Fibroblast of pulmonary artery (primary cell): ENCODE data around the gene CTNNA3.

Experiments used
- DNase-seq: peaks from one replicate; pipeline ENCODE4 v3.0.0-alpha.2; 2010; ENCODE audit warnings: low read depth
- H3K4me3 ChIP-seq: replicated peaks from 2 replicates; pipeline ENCODE4 v1.5.1; 2011; ENCODE audit warnings: low read depth, mild to moderate bottlenecking, control low read depth, low read length, moderate library complexity
- CTCF ChIP-seq: IDR thresholded peaks from 2 replicates; pipeline ENCODE4 v1.5.1; 2011; ENCODE audit warnings: mild to moderate bottlenecking, control low read depth, low read length, inconsistent platforms; ENCODE audit errors: missing control alignments

CTNNA3 gene

DNA sequence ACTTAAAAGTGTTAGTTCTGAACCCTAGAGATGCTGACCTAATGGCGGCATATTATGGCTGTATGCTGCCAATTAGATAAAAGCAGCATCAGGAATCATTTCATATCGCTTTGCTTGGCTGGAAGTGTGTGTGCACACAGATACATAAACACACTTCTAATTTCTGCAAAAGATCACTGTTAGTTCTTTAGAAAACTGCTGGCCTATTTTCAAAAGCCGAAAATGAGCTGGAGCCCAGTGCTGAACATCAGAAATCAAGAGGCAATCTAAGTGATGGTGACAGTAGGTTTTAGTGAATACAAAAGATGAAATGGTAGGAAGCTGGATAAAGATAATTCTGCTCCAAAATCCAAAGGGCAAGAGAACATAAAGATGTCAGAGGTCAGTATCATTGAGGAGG lies 1516.0 kb downstream of the CTNNA3 start:
- no peak for DNase-seq
- no peak overlapping the region for H3K4me3 ChIP-seq
- no peak for TF ChIP-seq CTCF

- peak; percentile 24 for DNase-seq
Measured at GRCh38 chr10:66176772-66177171, 1519.2 kb downstream of the CTNNA3 start.

GRCh38 chr10:66167816-66168215 lies 1528.2 kb downstream of the CTNNA3 start:
- no peak for DNase-seq
- no peak overlapping the region for H3K4me3 ChIP-seq
- TF ChIP-seq CTCF, result no peak

More at GRCh38 chr10:66176772-66177171, 1519.2 kb downstream of the CTNNA3 start:
- H3K4me3 ChIP-seq, result no peak overlapping the region
- no peak for TF ChIP-seq CTCF

- no peak for TF ChIP-seq CTCF
- DNase-seq, result no peak
Measured at GRCh38 chr10:66162560-66163143, 1533.3 kb downstream of the CTNNA3 start.

DNA sequence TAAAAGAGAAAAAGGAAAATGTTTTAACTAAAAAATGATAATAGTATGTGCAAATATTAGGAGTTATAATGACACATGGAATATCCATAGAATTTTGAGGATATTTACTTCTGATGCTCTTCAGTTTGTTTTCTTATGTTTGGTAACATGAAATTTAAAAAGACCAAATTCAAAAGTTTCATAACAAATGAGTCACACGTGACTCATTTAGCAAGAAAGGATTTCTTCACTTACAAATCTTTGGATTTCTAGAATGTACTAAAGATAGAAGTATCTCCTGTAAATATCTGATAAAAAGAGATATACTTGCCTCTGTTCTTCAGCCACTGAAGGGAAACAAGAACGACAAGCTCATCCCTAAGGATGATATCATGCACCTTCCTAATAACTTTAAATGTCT lies 1544.6 kb downstream of the CTNNA3 start:
- peak; percentile 0 for DNase-seq

More at GRCh38 chr10:66162560-66163143, 1533.3 kb downstream of the CTNNA3 start:
- H3K4me3 ChIP-seq, result no peak overlapping the region

GRCh38 chr10:66148312-66148711 lies 1547.7 kb downstream of the CTNNA3 start:
- no peak for TF ChIP-seq CTCF
- DNase-seq, result no peak
- no peak overlapping the region for H3K4me3 ChIP-seq

More for the DNA sequence above, 1544.6 kb downstream of the CTNNA3 start:
- no peak for TF ChIP-seq CTCF
- no peak overlapping the region for H3K4me3 ChIP-seq

DNA sequence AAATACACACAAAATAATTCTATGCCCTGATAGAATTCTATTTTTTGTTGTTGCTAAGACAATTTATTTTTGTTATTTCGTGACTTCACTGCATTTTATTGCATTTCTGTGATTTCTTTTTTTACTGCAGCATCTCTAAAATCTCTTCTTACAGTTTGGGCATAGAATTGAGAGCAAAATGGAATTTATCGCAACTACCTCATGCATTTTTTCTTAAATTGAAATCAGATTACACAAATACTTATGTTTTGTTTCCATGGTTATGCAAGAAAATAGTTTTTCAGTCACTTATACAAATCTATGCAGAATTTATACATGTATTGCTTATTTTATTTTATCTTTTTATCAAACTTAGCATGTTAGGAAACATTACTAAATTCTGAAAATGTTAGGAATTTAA lies 1552.0 kb downstream of the CTNNA3 start:
- no peak overlapping the region for H3K4me3 ChIP-seq
- TF ChIP-seq CTCF, result no peak
- no peak for DNase-seq
